Mesothelial cell of epicardium (in vitro differentiated cells): ENCODE measurements around the gene EWSR1. TPM values are rescaled to one million over a fixed set of nuclear protein-coding genes. Genes with fewer than 3 reads are reported as not detected.

Source experiments
- DNase-seq, 2 experiments: peaks; one replicate each; pipeline ENCODE4 v3.0.0; 2021; ENCODE audit warnings: low spot score in 2 of 2; ENCODE audit not compliant: unreplicated experiment in 2 of 2
- H3K27ac Mint-ChIP-seq: 2 replicates; pipeline ENCODE4 v1.8.0; 2021; ENCODE audit warnings: mixed read lengths
- H3K27me3 Mint-ChIP-seq: 2 replicates; pipeline ENCODE4 v1.8.0; 2021; ENCODE audit warnings: low read depth, mixed read lengths
- H3K36me3 Mint-ChIP-seq: 2 replicates; pipeline ENCODE4 v1.8.0; 2021; ENCODE audit warnings: mixed read lengths
- H3K4me1 Mint-ChIP-seq: 2 replicates; pipeline ENCODE4 v1.8.0; 2021; ENCODE audit warnings: mixed read lengths
- H3K4me3 Mint-ChIP-seq: 2 replicates; pipeline ENCODE4 v1.8.0; 2021; ENCODE audit warnings: mild to moderate bottlenecking, moderate library complexity, mixed read lengths
- H3K9me3 Mint-ChIP-seq: 2 replicates; pipeline ENCODE4 v1.8.0; 2021; ENCODE audit warnings: mixed read lengths
- CTCF ChIP-seq: fragments of 200-600 bp; sonication (generic); IDR thresholded peaks from one replicate; pipeline ENCODE4 v1.5.0; 2021; ENCODE audit warnings: antibody characterized with exemption; ENCODE audit not compliant: unreplicated experiment
- total RNA-seq: library from RNA; stranded (reverse); gene quantifications from 3 replicates; pipeline ENCODE4 v1.2.1, GENCODE V29; 2021

The EWSR1 gene
- total RNA-seq, 1 donor from 2014 or later, result 381 TPM

- Mint-ChIP-seq H3K9me3 (no peaks in the 10 kb centered on the region), H3K27me3 (no peaks in the 10 kb centered on the region), H3K4me1 (no peaks in the 10 kb centered on the region), H3K36me3 (no peaks in the 10 kb centered on the region), H3K27ac (no peak overlapping the region), H3K4me3 (no peak overlapping the region)
- TF ChIP-seq CTCF, result no peak
- no peak for DNase-seq
These were observed 43.1 kb upstream of the EWSR1 start for GRCh38 chr22:29224859-29225410.

DNA sequence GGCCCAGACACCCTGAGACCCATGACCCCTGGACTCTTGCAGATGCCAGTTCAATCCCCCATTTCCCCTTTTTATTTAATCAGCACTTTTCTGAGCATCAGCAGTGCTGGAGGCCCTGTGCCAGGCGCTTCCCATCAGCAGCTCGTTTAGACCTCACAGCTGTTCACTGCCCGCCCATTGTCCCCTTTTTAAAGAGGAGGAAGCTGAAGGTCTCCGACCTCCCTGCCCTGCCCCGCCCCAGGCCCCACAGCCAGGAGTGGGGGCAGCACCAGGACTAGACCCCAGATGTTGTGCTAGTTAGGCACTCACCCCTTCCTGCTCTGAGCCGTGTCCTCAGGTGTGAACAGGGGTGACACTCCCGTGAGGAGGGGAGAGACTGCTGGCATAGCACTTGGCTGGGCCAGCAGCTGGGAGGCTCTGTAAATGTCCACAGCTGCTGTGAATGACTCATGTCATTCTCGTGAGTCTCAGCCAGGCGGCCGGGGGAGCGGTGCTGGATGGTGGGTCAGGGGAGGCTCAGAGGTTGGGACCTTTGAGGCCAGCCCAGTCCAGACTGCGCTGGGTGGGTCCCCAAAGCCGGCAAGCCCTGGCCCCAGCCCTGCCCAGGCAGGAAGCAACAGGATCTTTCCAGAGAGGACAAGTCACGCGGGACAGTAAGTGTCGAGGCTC lies 42.5 kb upstream of the EWSR1 start:
- no peak for DNase-seq

DNA sequence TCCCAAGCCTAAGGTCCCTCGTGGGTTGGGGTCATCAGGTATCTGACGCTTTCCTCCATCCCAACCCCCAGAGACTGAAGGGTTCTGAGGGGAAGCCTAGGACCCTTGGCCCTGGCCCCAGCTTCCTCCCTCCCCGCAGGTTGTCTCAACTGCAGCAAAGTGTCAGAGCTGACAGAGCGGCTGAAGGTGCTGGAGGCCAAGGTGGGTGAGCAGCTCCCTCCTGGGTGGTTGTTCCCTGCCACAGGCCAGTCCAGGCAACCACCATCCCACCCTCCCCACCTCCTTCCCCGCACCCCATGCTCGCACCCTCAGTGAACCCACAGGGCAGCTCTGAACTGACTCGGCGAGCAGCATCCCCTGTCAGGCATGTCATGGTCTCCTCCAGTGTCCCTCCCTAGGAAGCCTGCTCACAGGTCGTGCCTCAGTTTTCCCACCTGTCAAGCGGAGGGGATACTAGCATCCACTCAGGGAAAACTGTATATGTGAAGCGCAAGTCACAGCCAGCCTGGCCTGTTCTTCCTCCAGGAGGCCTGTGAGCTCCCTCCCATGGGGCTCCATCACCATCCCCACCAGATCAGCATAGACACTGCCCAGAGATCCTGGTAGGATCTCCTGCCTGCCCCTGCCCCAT lies 41.6 kb upstream of the EWSR1 start:
- no peaks in the 10 kb centered on the region for H3K36me3 Mint-ChIP-seq
- no peak overlapping the region for H3K4me3 Mint-ChIP-seq
- no peak for DNase-seq
- H3K27me3 Mint-ChIP-seq, result no peaks in the 10 kb centered on the region
- H3K27ac Mint-ChIP-seq, result no peak overlapping the region
- TF ChIP-seq CTCF, result no peak
- no peaks in the 10 kb centered on the region for H3K4me1 Mint-ChIP-seq
- H3K9me3 Mint-ChIP-seq, result no peaks in the 10 kb centered on the region

More for the DNA sequence above, 42.5 kb upstream of the EWSR1 start:
- no peaks in the 10 kb centered on the region for H3K36me3 Mint-ChIP-seq
- H3K27me3 Mint-ChIP-seq, result no peaks in the 10 kb centered on the region
- no peak for TF ChIP-seq CTCF
- H3K4me3 Mint-ChIP-seq, result no peak overlapping the region
- no peak overlapping the region for H3K27ac Mint-ChIP-seq
- no peaks in the 10 kb centered on the region for H3K4me1 Mint-ChIP-seq
- no peaks in the 10 kb centered on the region for H3K9me3 Mint-ChIP-seq

GRCh38 chr22:29230972-29231875 lies 36.8 kb upstream of the EWSR1 start:
- no peak overlapping the region for H3K4me3 Mint-ChIP-seq
- H3K4me1 Mint-ChIP-seq, result no peaks in the 10 kb centered on the region
- H3K27ac Mint-ChIP-seq, result no peak overlapping the region
- no peak for TF ChIP-seq CTCF
- no peaks in the 10 kb centered on the region for H3K27me3 Mint-ChIP-seq
- H3K36me3 Mint-ChIP-seq, result peaks cover 6% of the 10 kb centered on the region
- peaks cover 10% of the 10 kb centered on the region for H3K9me3 Mint-ChIP-seq
- DNase-seq, result no peak

DNA sequence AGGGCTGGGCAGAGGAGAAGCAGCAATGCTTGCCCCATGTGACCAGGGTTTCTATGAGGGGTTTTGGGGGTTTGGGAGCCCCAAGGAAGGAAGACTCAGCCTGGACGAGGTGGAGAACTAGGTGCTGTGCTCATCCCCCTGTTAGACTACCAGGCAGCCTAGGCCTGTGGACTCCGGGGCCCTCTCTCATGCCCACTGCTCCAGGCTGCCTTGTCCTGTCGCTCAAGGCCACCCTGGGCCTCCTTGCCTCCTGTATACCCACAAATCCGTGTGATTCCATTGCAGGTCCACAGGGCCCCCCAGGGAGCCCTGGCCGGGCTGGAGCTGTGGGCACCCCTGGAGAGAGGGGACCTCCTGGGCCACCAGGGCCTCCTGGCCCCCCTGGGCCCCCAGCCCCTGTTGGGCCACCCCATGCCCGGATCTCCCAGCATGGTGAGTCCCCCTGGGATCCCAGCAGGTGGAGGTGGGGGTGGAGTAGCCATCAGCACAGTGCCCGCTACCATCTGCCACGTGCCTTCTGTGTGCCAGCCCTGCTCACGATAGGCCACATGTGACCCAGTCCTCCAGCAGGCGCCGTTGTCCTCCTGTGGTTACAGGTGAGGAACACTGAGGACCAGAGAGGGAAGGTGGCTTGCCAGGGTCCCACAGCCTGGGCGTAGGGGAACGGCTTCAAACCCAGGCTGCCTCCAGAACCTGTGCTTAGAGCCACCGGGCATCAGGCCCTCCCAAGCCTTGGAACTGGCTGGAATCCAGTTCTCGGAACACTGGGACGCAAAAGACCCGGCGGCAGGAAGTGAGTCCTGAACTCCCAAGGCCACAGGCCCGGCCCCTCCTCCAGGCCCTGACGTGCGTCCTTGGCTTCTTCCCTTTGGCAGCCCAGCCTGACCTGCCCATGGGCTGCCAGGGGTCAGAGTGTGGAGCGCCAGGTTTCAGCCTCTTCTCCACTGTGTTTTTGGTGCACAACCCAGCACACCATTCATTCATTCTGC lies 35.8 kb upstream of the EWSR1 start:
- Mint-ChIP-seq H3K4me3 (no peak overlapping the region), H3K27me3 (no peaks in the 10 kb centered on the region), H3K27ac (no peak overlapping the region), H3K9me3 (peaks cover 10% of the 10 kb centered on the region), H3K4me1 (no peaks in the 10 kb centered on the region), H3K36me3 (peaks cover 6% of the 10 kb centered on the region)
- TF ChIP-seq CTCF, result no peak
- no peak for DNase-seq
